Pancreas (tissue), 10 donors: ENCODE measurements around the gene FMN2. TPM values are rescaled to one million over a fixed set of nuclear protein-coding genes. Genes with fewer than 3 reads are reported as not detected.

Experiments
- ATAC-seq, 4 donors: fragments of 200-7000 bp; cut with Tn5 transposase; one replicate each; pipeline versions ENCODE4 v1.8.0 to v1.9.1; 2020; ENCODE audit warnings: mild to moderate bottlenecking in 4 of 4, moderate library complexity in 4 of 4
- DNase-seq, 6 donors: peaks; one replicate each; pipeline ENCODE4 v3.0.0-alpha.2; 2020
- FAIRE-seq: peaks from 2 replicates; lab custom pipeline; 2012; peaks lifted over from hg19 to GRCh38; lab: Jason Lieb, UNC
- H3K27ac ChIP-seq, 4 donors: fragments of 200-600 bp; sonication (generic); 1 replicate in 3 of 4; 2 replicates in 1 of 4; pipeline versions ENCODE4 v1.5.0 to v1.8.0; 2020
- H3K27me3 ChIP-seq, 4 donors: fragments of 200-600 bp; one replicate each; pipeline ENCODE4 v1.8.0; 2021
- H3K36me3 ChIP-seq, 3 donors: fragments of 200-600 bp; sonication (generic) in 1 of 3; one replicate each; pipeline versions ENCODE4 v1.5.0 to v1.8.0; 2020 to 2021
- H3K4me1 ChIP-seq, 3 donors: fragments of 200-600 bp; one replicate each; pipeline ENCODE4 v1.8.0; 2021
- H3K4me3 ChIP-seq, 4 donors: fragments of 200-600 bp; sonication (generic) in 2 of 4; one replicate each; pipeline versions ENCODE4 v1.5.0 to v1.8.0; 2020 to 2021
- H3K9me3 ChIP-seq, 4 donors: fragments of 200-600 bp; one replicate each; pipeline ENCODE4 v1.8.0; 2021
- WGBS, 2 donors: extraction: QIAGEN DNeasy Blood & Tissue Kit; methylation state at CpG; one replicate each; pipeline ENCODE4 v1.1.7; 2013; 5-methylcytosine and 5-hydroxymethylcytosine counted together
- intact Hi-C, 3 donors: fragments of 100-400 bp; cut with DNase I; formaldehyde crosslinking; loops; one replicate each; pipeline versions ENCODE4 v1.11.1 to v1.14.2; 2022
- polyA plus RNA-seq, 2 donors: library from polyadenylated mRNA; stranded (reverse); fragments of 200-250 nt; gene quantifications; one replicate each; pipeline ENCODE4 v1.2.3, GENCODE V29; 2013
- total RNA-seq, 6 donors: library from RNA; stranded (reverse); fragmentation: NEBNext Ultra II Directional in 4 of 6; extraction: Animal tissue kit (Norgen Biotek cat#: 25700) in 4 of 6; gene quantifications; one replicate each; pipeline versions ENCODE4 v1.2.1 to v1.2.4, GENCODE V29; 2021 to 2023
- TF ChIP-seq, protein P1 (sequence below), 4 donors: fragments of 200-600 bp; sonication (generic) in 3 of 4; IDR thresholded peaks; one replicate each; pipeline versions ENCODE4 v1.5.0 to v1.8.0; 2021; ENCODE audit warnings: antibody characterized with exemption in 4 of 4
- donor health status: healthy with polysubstance abuse.
- donor health status: DM: no; HTN: no; CAD: no; lungs with moderate emphysema.
- donor health status: DM: no; HTN: no; CAD: no.
- donor health status: control.
- donor health status: control.
- donor health status: Bipolar disorder and iron deficiency.
- donor health status: DM: yes; HTN: yes; CAD: no.
- donor health status: DM: no; HTN: no; CAD: no.
- donor health status: DM: no; HTN: no; CAD: no.
- donor health status: DM: yes; HTN: yes; CAD: no.

FMN2 gene
- total and polyA plus RNA-seq, 8 donors: 0.56 to 8.2 (median 2.0) TPM

DNA sequence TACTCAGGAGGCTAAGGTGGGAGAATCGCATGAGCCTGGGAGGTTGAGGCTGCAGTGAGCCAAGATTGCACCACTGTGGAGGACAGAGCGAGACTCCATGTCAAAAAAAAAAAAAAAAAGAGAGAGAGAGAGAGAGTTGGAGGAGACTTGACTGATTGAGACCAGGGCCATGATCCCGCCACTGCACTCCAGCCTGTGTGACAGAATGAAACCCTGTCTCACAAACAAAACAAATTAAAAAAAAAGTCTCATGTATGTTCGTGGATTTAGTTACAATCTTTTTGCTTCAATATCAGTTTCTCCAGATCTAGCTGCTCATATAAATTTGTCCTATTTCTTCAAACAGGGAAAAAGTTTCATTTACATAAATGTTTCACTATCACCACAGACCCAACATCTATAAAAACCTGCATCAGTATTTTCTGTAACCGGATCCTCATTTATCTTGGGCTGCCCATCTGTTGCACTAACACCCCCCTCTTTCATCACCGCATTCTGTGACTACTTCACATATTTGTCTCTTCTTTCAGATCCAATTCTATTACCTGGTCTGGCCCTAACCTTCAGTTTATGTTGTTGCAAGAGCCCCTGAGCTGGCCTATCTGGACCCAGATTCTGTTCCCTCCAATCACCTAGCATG, 393.2 kb downstream of the FMN2 start:
- Histone ChIP-seq H3K9me3 (no peaks in the 10 kb centered on the region), H3K4me3 (no peak overlapping the region), H3K27ac (no peak overlapping the region), H3K27me3 (no peaks in the 10 kb centered on the region), H3K4me1 (no peaks in the 10 kb centered on the region), H3K36me3 (no peaks in the 10 kb centered on the region)
- intact Hi-C loops: no loop called here
- DNase-seq (no peak), FAIRE-seq (no peak), ATAC-seq (no peak)
- WGBS, 2 donors: 64 to 71% methylated on average over 6 of the region's 6 CpGs
- TF ChIP-seq, protein P1, sequence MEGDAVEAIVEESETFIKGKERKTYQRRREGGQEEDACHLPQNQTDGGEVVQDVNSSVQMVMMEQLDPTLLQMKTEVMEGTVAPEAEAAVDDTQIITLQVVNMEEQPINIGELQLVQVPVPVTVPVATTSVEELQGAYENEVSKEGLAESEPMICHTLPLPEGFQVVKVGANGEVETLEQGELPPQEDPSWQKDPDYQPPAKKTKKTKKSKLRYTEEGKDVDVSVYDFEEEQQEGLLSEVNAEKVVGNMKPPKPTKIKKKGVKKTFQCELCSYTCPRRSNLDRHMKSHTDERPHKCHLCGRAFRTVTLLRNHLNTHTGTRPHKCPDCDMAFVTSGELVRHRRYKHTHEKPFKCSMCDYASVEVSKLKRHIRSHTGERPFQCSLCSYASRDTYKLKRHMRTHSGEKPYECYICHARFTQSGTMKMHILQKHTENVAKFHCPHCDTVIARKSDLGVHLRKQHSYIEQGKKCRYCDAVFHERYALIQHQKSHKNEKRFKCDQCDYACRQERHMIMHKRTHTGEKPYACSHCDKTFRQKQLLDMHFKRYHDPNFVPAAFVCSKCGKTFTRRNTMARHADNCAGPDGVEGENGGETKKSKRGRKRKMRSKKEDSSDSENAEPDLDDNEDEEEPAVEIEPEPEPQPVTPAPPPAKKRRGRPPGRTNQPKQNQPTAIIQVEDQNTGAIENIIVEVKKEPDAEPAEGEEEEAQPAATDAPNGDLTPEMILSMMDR (IDR thresholded peaks at IDR 0.05): no peak

DNA sequence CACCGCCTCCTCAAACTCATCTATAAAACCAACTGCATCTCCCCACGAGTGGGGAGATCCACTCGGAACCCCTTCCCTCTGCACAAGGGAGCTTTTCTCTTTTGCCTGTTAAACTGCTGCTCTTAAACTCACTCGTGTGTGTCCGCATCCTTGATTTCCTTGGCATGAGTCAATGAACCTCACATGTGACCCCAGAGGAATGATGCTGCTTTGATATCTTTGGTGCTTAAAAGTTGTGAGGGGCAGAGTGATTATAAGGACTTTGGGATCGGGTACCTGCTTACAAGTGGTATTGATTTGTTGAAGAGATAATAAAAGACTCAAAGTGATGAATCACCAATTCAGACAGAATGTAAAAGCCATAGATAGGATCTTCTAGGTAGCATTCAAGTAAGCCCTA, 394.9 kb downstream of the FMN2 start:
- intact Hi-C loops: no loop called here
- H3K27ac ChIP-seq: no peak overlapping the region
- WGBS, 2 donors: 49 to 55% methylated on average over 6 of the region's 6 CpGs
- DNase-seq (no peak), FAIRE-seq (no peak), ATAC-seq (no peak)
- TF ChIP-seq, protein P1 (IDR thresholded peaks at IDR 0.05): no peak
- no peaks in the 10 kb centered on the region for H3K9me3 ChIP-seq
- no peaks in the 10 kb centered on the region for H3K36me3 ChIP-seq
- no peak overlapping the region for H3K4me3 ChIP-seq
- H3K4me1 ChIP-seq: no peaks in the 10 kb centered on the region
- no peaks in the 10 kb centered on the region for H3K27me3 ChIP-seq

DNA sequence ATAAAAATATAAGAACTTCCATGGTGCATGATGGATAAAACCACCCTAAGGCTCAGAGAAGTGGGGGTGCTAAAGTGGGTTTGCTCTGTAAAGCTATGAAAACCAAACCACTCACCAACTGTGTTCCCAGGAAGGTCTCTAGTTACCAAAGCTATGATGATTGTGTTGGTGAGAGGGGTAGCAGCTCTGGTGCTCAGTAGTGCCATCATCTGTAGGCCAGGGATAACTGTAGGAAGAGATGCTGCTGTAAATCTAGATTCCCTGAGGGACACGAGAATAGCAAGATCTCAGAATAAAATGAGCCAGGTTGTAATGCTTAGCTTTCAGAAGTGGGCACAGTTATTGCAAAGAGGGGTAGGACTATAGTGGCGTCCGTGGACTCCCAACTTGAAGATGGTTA, 395.8 kb downstream of the FMN2 start:
- intact Hi-C loops: no loop called here

DNA sequence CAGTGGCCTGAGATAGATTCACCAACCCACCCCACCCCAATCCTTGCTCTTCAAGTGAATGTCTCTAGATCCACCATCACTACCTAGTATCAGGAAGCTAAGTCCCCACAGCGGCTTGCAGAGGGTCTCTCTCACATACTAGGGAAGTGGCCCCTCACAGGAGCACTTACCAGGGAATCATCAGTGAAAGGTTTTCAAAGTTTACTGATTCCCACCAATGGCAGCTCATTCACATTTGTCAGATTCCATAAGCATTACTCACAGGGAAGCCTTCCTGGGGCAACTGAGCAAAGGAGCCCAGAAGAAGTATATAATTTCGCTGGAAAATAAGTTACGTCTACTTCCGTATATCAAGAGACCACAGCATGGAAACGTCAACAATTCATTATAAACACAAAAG, 399.5 kb downstream of the FMN2 start:
- FAIRE-seq (no peak), ATAC-seq (no peak), DNase-seq (no peak)
- no peak overlapping the region for H3K4me3 ChIP-seq
- no peaks in the 10 kb centered on the region for H3K9me3 ChIP-seq
- TF ChIP-seq, protein P1 (IDR thresholded peaks at IDR 0.05): no peak
- intact Hi-C loops: no loop called here
- no peaks in the 10 kb centered on the region for H3K4me1 ChIP-seq
- no peaks in the 10 kb centered on the region for H3K27me3 ChIP-seq
- H3K36me3 ChIP-seq: no peaks in the 10 kb centered on the region
- no peak overlapping the region for H3K27ac ChIP-seq
- 63 to 66% methylated on average over 5 of the region's 5 CpGs for WGBS, 2 donors

More for the DNA sequence above, 395.8 kb downstream of the FMN2 start:
- ATAC-seq (no peak), FAIRE-seq (no peak), DNase-seq (no peak)
- no peaks in the 10 kb centered on the region for H3K4me1 ChIP-seq
- WGBS, 2 donors: 47 to 59% methylated on average over 3 of the region's 3 CpGs
- TF ChIP-seq, protein P1 (IDR thresholded peaks at IDR 0.05): no peak
- no peaks in the 10 kb centered on the region for H3K9me3 ChIP-seq
- no peaks in the 10 kb centered on the region for H3K36me3 ChIP-seq
- no peaks in the 10 kb centered on the region for H3K27me3 ChIP-seq
- H3K27ac ChIP-seq: no peak overlapping the region
- H3K4me3 ChIP-seq: no peak overlapping the region

DNA sequence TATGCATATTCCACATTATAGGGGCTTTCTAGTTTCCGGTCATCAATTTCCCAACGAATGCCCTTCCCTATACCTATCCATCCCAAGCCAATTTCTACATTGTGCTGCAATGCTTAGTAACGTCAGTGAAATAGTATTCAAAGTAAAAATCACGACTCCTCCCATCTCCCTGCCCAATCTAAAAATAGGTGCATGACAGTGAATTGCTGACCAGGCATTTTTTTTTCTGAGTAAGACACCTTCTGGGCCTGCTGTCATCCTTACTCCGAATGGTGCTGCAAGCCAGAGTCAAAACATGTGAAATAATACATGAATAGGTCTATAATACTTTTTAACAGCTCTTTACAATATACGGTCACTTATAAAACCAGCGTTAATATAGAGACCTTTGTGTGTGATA, 400.1 kb downstream of the FMN2 start:
- DNase-seq (no peak), FAIRE-seq (no peak), ATAC-seq (no peak)
- intact Hi-C loops: no loop called here
- Histone ChIP-seq H3K27ac (no peak overlapping the region), H3K4me1 (no peaks in the 10 kb centered on the region), H3K9me3 (no peaks in the 10 kb centered on the region), H3K4me3 (no peak overlapping the region), H3K36me3 (no peaks in the 10 kb centered on the region), H3K27me3 (no peaks in the 10 kb centered on the region)
- WGBS, 2 donors: 65 to 71% methylated on average over 7 of the region's 7 CpGs
- TF ChIP-seq, protein P1 (IDR thresholded peaks at IDR 0.05): no peak
